Duodenal mucosa (tissue), 2 donors: ENCODE results near the gene PNPLA7.
"Not testable (repeated sequence)": the region's sequence is repeated elsewhere in the genome, so short reads cannot be mapped to it uniquely, and the experiment has no call there.

ENCODE experiments used
- H3K27ac ChIP-seq: one replicate; pipeline ENCODE4 v1.7.0; 2013; ENCODE audit warnings: low read depth, low read length
- H3K27me3 ChIP-seq, 2 donors: one replicate each; pipeline ENCODE4 v1.7.0; 2013; ENCODE audit warnings: low read length in 2 of 2, control low read depth in 1 of 2; ENCODE audit not compliant: insufficient read depth in 2 of 2, control insufficient read depth in 1 of 2
- H3K36me3 ChIP-seq, 2 donors: one replicate each; pipeline ENCODE4 v1.7.0; 2013; ENCODE audit warnings: low read length in 2 of 2, control low read depth in 1 of 2; ENCODE audit not compliant: insufficient read depth in 2 of 2, control insufficient read depth in 1 of 2
- H3K4me1 ChIP-seq, 2 donors: one replicate each; pipeline ENCODE4 v1.7.0; 2013; ENCODE audit warnings: low read length in 2 of 2, control low read depth in 1 of 2; ENCODE audit not compliant: insufficient read depth in 2 of 2, control insufficient read depth in 1 of 2
- H3K4me3 ChIP-seq, 2 donors: one replicate each; pipeline ENCODE4 v1.7.0; 2013; ENCODE audit warnings: low read length in 2 of 2, low read depth in 1 of 2
- H3K9ac ChIP-seq, 2 donors: one replicate each; pipeline ENCODE4 v1.7.0; 2013; ENCODE audit warnings: low read length in 2 of 2, low read depth in 1 of 2
- H3K9me3 ChIP-seq, 2 donors: one replicate each; pipeline ENCODE4 v1.7.0; 2013; ENCODE audit warnings: low read length in 2 of 2, control low read depth in 1 of 2; ENCODE audit not compliant: control insufficient read depth in 1 of 2

PNPLA7 gene

GRCh38 chr9:137412431-137412830 lies 137.8 kb downstream of the PNPLA7 start:
- H3K27ac ChIP-seq, result no peak overlapping the region
- H3K9me3 ChIP-seq, result no peaks in the 10 kb centered on the region
- H3K9ac ChIP-seq, result no peak overlapping the region
- H3K36me3 ChIP-seq, result no peaks in the 10 kb centered on the region
- H3K4me3 ChIP-seq, result no peak overlapping the region
- H3K4me1 ChIP-seq, result peaks cover 8 to 14% of the 10 kb centered on the region in 2 donors
- no peaks in the 10 kb centered on the region for H3K27me3 ChIP-seq

GRCh38 chr9:137411645-137412380 lies 138.4 kb downstream of the PNPLA7 start:
- H3K27me3 ChIP-seq, result no peaks in the 10 kb centered on the region
- H3K4me1 ChIP-seq, result peaks cover 8 to 14% of the 10 kb centered on the region in 2 donors
- no peak overlapping the region for H3K9ac ChIP-seq
- H3K4me3 ChIP-seq, result no peak overlapping the region
- H3K9me3 ChIP-seq, result no peaks in the 10 kb centered on the region
- no peak overlapping the region for H3K27ac ChIP-seq
- no peaks in the 10 kb centered on the region for H3K36me3 ChIP-seq

GRCh38 chr9:137411260-137411644 lies 138.9 kb downstream of the PNPLA7 start:
- H3K4me3 ChIP-seq, result no peak overlapping the region
- no peak overlapping the region for H3K9ac ChIP-seq
- H3K36me3 ChIP-seq, result no peaks in the 10 kb centered on the region
- H3K9me3 ChIP-seq, result no peaks in the 10 kb centered on the region
- H3K27ac ChIP-seq, result no peak overlapping the region
- H3K4me1 ChIP-seq, result peaks cover 8 to 17% of the 10 kb centered on the region in 2 donors
- no peaks in the 10 kb centered on the region for H3K27me3 ChIP-seq

GRCh38 chr9:137410891-137411249 lies 139.3 kb downstream of the PNPLA7 start:
- H3K9ac ChIP-seq, result no peak overlapping the region
- H3K36me3 ChIP-seq, result no peaks in the 10 kb centered on the region
- H3K27me3 ChIP-seq, result no peaks in the 10 kb centered on the region
- H3K9me3 ChIP-seq, result no peaks in the 10 kb centered on the region
- no peak overlapping the region for H3K27ac ChIP-seq
- H3K4me1 ChIP-seq, result peaks cover 8 to 18% of the 10 kb centered on the region in 2 donors
- no peak overlapping the region for H3K4me3 ChIP-seq

- peaks cover 8 to 18% of the 10 kb centered on the region in 2 donors for H3K4me1 ChIP-seq
- H3K9me3 ChIP-seq, H3K36me3 ChIP-seq, H3K4me3 ChIP-seq, H3K27ac ChIP-seq, H3K27me3 ChIP-seq, H3K9ac ChIP-seq: not testable (repeated sequence)
Observed at GRCh38 chr9:137410236-137410890, 139.8 kb downstream of the PNPLA7 start.
